Neuronal stem cell (in vitro differentiated cells): ENCODE results near the gene EIPR1.

ENCODE experiments used
- DNase-seq: peaks from one replicate; pipeline ENCODE4 v3.0.0-alpha.2; 2013; ENCODE audit warnings: low spot score
- H2AFZ ChIP-seq: one replicate; pipeline ENCODE4 v1.6.1; 2013; ENCODE audit warnings: mild to moderate bottlenecking, low read length, inconsistent platforms
- H2AK5ac ChIP-seq: 2 replicates; pipeline ENCODE4 v1.6.1; 2013; ENCODE audit warnings: low read depth, mild to moderate bottlenecking, inconsistent platforms, low read length, moderate library complexity, mixed read lengths
- H2BK120ac ChIP-seq: 2 replicates; pipeline ENCODE4 v1.6.1; 2013; ENCODE audit warnings: low read depth, mild to moderate bottlenecking, inconsistent platforms, low read length, moderate library complexity, mixed read lengths
- H2BK12ac ChIP-seq: one replicate; pipeline ENCODE4 v1.6.1; 2013; ENCODE audit warnings: low read length, inconsistent platforms
- H2BK15ac ChIP-seq: 2 replicates; pipeline ENCODE4 v1.6.1; 2013; ENCODE audit warnings: mild to moderate bottlenecking, low read length, inconsistent platforms, mixed read lengths
- H2BK5ac ChIP-seq: one replicate; pipeline ENCODE4 v1.6.1; 2013; ENCODE audit warnings: inconsistent platforms, mild to moderate bottlenecking, low read length, moderate library complexity
- H3K14ac ChIP-seq: one replicate; pipeline ENCODE4 v1.6.1; 2013; ENCODE audit warnings: low read length, inconsistent platforms
- H3K18ac ChIP-seq: 2 replicates; pipeline ENCODE4 v1.6.1; 2013; ENCODE audit warnings: low read length, inconsistent platforms
- H3K23ac ChIP-seq: 2 replicates; pipeline ENCODE4 v1.6.1; 2013; ENCODE audit warnings: low read depth, mild to moderate bottlenecking, mixed read lengths, low read length, inconsistent platforms; ENCODE audit not compliant: poor library complexity
- H3K27ac ChIP-seq: replicated peaks from 3 replicates; pipeline ENCODE4 v1.5.1; 2013; ENCODE audit warnings: low read length, inconsistent platforms
- H3K27me3 ChIP-seq, 3 experiments: 2 replicates each; pipeline ENCODE4 v1.6.1; 2013; ENCODE audit warnings: low read length in 3 of 3, mild to moderate bottlenecking in 2 of 3, inconsistent platforms in 1 of 3, low read depth in 1 of 3, mixed read lengths in 1 of 3, moderate library complexity in 1 of 3; ENCODE audit not compliant: control insufficient read depth in 3 of 3, insufficient read depth in 3 of 3
- H3K36me3 ChIP-seq, 2 donors: replicated peaks in 1 of 2; 2 replicates each; pipeline ENCODE4 v1.6.1; 2013; ENCODE audit warnings: low read length in 2 of 2; ENCODE audit not compliant: control insufficient read depth in 2 of 2, insufficient read depth in 2 of 2
- H3K4ac ChIP-seq: 2 replicates; pipeline ENCODE4 v1.6.1; 2013; ENCODE audit warnings: inconsistent platforms, mild to moderate bottlenecking, low read length, moderate library complexity
- H3K4me1 ChIP-seq, 2 donors: 1 replicate in 1 of 2; 2 replicates in 1 of 2; pipeline ENCODE4 v1.6.1; 2013; ENCODE audit warnings: low read length in 2 of 2, low read depth in 1 of 2; ENCODE audit not compliant: control insufficient read depth in 2 of 2, insufficient read depth in 1 of 2
- H3K4me2 ChIP-seq: one replicate; pipeline ENCODE4 v1.6.1; 2013; ENCODE audit warnings: mild to moderate bottlenecking, low read length, inconsistent platforms; ENCODE audit not compliant: insufficient read depth, poor library complexity, severe bottlenecking
- H3K4me3 ChIP-seq, 2 donors: 2 replicates each; pipeline ENCODE4 v1.5.1; 2013; ENCODE audit warnings: low read length in 2 of 2, mild to moderate bottlenecking in 2 of 2, inconsistent platforms in 1 of 2, moderate library complexity in 1 of 2
- H3K79me1 ChIP-seq: one replicate; pipeline ENCODE4 v1.6.1; 2013; ENCODE audit warnings: low read depth, mild to moderate bottlenecking, inconsistent platforms, low read length, moderate library complexity
- H3K9ac ChIP-seq: one replicate; pipeline ENCODE4 v1.6.1; 2013; ENCODE audit warnings: mild to moderate bottlenecking, low read depth, low read length, inconsistent platforms; ENCODE audit not compliant: poor library complexity
- H3K9me3 ChIP-seq, 2 donors: replicated peaks in 1 of 2; 2 replicates each; pipeline versions ENCODE3 to v1.6.1; 2013; ENCODE audit warnings: low read length in 2 of 2, mild to moderate bottlenecking in 2 of 2, inconsistent platforms in 1 of 2, low read depth in 1 of 2, mixed read lengths in 1 of 2, moderate library complexity in 1 of 2; ENCODE audit not compliant: control insufficient read depth in 2 of 2, insufficient read depth in 1 of 2
- H4K8ac ChIP-seq: one replicate; pipeline ENCODE4 v1.6.1; 2013; ENCODE audit warnings: low read depth, mild to moderate bottlenecking, inconsistent platforms, low read length, moderate library complexity
- H4K91ac ChIP-seq: one replicate; pipeline ENCODE4 v1.6.1; 2013; ENCODE audit warnings: low read length, low read depth, mild to moderate bottlenecking, inconsistent platforms; ENCODE audit not compliant: poor library complexity
- WGBS, 2 donors: extraction: QIAGEN DNeasy Blood & Tissue Kit; methylation state at CpG; one replicate each; pipeline ENCODE4 v1.1.7; 2013; ENCODE audit warnings: missing lambda C conversion rate in 2 of 2, mixed read lengths in 1 of 2; ENCODE audit not compliant: insufficient read length in 2 of 2, insufficient replicate concordance in 1 of 2; ENCODE audit errors: extremely low coverage in 2 of 2; 5-methylcytosine and 5-hydroxymethylcytosine counted together

EIPR1 gene

DNA sequence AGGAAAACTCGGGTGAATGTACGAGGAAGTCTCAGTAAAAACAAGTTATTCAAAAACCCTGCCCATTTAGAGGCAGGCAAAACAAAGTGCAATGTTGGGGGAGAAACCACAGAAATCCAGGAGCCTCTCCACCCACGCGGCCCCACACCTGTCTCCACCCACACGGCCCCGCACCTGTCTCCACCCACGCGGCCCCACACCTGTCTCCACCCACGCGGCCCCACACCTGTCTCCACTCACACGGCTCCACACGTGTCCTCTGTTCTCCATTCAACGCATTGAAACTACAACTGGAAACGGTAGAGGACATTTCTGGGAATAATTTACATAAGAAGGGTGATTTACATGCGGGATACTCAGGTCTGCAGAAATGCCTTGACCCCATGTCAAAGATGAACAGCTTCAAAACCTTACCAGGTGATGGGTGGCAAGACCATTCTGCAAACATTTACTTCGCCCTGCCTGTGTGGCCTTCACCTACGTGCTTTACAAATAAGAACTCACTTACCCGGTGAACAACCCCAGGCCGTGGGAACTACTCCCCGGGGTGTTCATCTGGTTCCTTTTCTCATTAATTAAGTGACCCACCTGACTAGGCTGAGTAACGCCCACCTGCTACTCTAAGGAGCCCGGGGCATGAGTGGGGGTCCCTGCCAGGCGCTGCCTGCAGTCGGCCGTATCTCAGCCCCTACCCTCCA is 100.4 kb downstream of the EIPR1 start:
- H3K4ac ChIP-seq = no peak overlapping the region
- no peak overlapping the region for H3K9ac ChIP-seq
- H3K4me3 ChIP-seq = no peak overlapping the region
- H2BK12ac ChIP-seq = no peak overlapping the region
- H3K79me1 ChIP-seq = no peaks in the 10 kb centered on the region
- H3K27ac ChIP-seq = no peak overlapping the region
- WGBS, 2 donors = no CpG with 5 or more reads among the region's 25 CpGs
- no peak for DNase-seq
- H3K4me2 ChIP-seq = no peak overlapping the region
- no peaks in the 10 kb centered on the region for H3K27me3 ChIP-seq
- peaks cover 4 to 13% of the 10 kb centered on the region in 2 donors for H3K9me3 ChIP-seq
- H2AK5ac ChIP-seq = no peak overlapping the region
- H3K36me3 ChIP-seq = no peaks in the 10 kb centered on the region
- H3K18ac ChIP-seq = no peak overlapping the region
- no peak overlapping the region for H3K14ac ChIP-seq
- no peak overlapping the region for H2BK5ac ChIP-seq
- H3K23ac ChIP-seq = peak overlapping the region; percentile 29
- H2BK120ac ChIP-seq = no peak overlapping the region
- no peak overlapping the region for H2AFZ ChIP-seq
- H4K91ac ChIP-seq = no peak overlapping the region
- no peak overlapping the region for H2BK15ac ChIP-seq
- peaks cover 2 to 3% of the 10 kb centered on the region in 2 donors for H3K4me1 ChIP-seq
- no peak overlapping the region for H4K8ac ChIP-seq

DNA sequence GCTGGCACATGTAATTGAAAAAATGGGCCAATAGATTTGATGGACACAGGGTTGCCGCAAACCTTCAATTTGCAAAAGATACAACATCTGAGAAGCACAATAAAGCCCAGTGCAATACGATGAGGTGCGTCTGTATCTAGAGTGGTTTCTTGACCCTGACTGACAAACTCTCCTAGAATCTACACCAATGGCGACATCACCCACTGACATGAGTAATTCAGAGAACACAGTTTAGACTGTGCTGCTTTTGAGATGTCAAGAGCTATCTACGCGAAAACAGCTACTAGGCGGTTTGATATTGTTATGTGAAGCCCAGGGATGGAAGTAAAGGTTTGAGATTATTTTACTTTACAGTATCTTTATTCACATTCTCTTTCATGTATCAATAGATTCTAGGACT is 104.9 kb downstream of the EIPR1 start:
- Histone ChIP-seq H3K4ac (no peak overlapping the region), H3K36me3 (no peaks in the 10 kb centered on the region), H3K9me3 (peaks cover 12 to 22% of the 10 kb centered on the region in 2 donors), H2BK5ac (no peak overlapping the region), H3K27ac (no peak overlapping the region), H4K8ac (no peak overlapping the region), H3K14ac (no peak overlapping the region), H3K27me3 (peaks cover 0 to 15% (median 0%) of the 10 kb centered on the region in 3 experiments), H3K4me3 (no peak overlapping the region), H4K91ac (no peak overlapping the region), H2BK120ac (no peak overlapping the region), H3K4me1 (no peaks in the 10 kb centered on the region), H3K18ac (no peak overlapping the region), H3K9ac (no peak overlapping the region), H2BK12ac (no peak overlapping the region), H2AFZ (no peak overlapping the region), H3K79me1 (no peaks in the 10 kb centered on the region), H3K4me2 (no peak overlapping the region), H2BK15ac (no peak overlapping the region), H3K23ac (no peak overlapping the region), H2AK5ac (no peak overlapping the region)
- no peak for DNase-seq
- no CpG with 5 or more reads among the region's 7 CpGs for WGBS, 2 donors

DNA sequence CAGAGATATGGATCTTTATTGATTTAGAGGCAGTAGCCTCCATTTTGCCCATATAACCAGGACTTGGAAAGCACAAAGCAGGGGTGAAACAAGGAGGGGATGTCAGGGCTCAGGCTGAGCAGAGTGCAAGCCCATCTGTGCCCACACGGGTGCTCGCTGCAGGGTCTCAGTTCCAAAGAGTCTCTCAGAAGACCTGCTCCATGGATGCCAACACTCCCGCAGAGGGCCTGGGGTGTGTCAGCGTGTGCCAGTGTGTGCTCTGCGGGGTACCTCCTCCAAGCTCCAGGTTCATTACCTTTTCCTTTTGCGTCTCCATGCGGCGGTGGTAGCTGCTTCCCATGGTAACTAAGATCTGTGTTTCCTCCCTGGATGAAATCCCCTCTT is 107.5 kb downstream of the EIPR1 start:
- no peak overlapping the region for H3K4me3 ChIP-seq
- DNase-seq = no peak
- peak overlapping the region; percentile 35 for H2BK15ac ChIP-seq
- H3K18ac ChIP-seq = no peak overlapping the region
- no peak overlapping the region for H2AFZ ChIP-seq
- no peak overlapping the region for H2BK120ac ChIP-seq
- no peaks in the 10 kb centered on the region for H3K79me1 ChIP-seq
- no peak overlapping the region for H3K4ac ChIP-seq
- H3K36me3 ChIP-seq = no peaks in the 10 kb centered on the region
- no peak overlapping the region for H3K23ac ChIP-seq
- H3K27me3 ChIP-seq = peaks cover 0 to 32% (median 0%) of the 10 kb centered on the region in 3 experiments
- no peak overlapping the region for H3K14ac ChIP-seq
- no peak overlapping the region for H3K27ac ChIP-seq
- WGBS, 2 donors = no CpG with 5 or more reads among the region's 8 CpGs
- peaks cover 18% of the 10 kb centered on the region in 2 donors for H3K4me1 ChIP-seq
- no peak overlapping the region for H2AK5ac ChIP-seq
- peaks cover 15 to 21% of the 10 kb centered on the region in 2 donors for H3K9me3 ChIP-seq
- no peak overlapping the region for H2BK5ac ChIP-seq
- no peak overlapping the region for H4K91ac ChIP-seq
- H3K4me2 ChIP-seq = no peak overlapping the region
- no peak overlapping the region for H3K9ac ChIP-seq
- H4K8ac ChIP-seq = no peak overlapping the region
- H2BK12ac ChIP-seq = no peak overlapping the region

GRCh38 chr2:3269425-3270094 is 108.1 kb downstream of the EIPR1 start:
- peaks cover 15 to 16% of the 10 kb centered on the region in 2 donors for H3K9me3 ChIP-seq
- no peak overlapping the region for H2BK12ac ChIP-seq
- no peak overlapping the region for H2AFZ ChIP-seq
- no peak overlapping the region for H2BK120ac ChIP-seq
- H3K79me1 ChIP-seq = no peaks in the 10 kb centered on the region
- no peaks in the 10 kb centered on the region for H3K36me3 ChIP-seq
- H3K4me1 ChIP-seq = peaks cover 19 to 20% of the 10 kb centered on the region in 2 donors
- peak overlapping the region in 1 of 2 donors; percentile 66 for H3K4me3 ChIP-seq
- H3K23ac ChIP-seq = no peak overlapping the region
- H3K4me2 ChIP-seq = no peak overlapping the region
- H2BK15ac ChIP-seq = no peak overlapping the region
- no peak overlapping the region for H4K8ac ChIP-seq
- no peak overlapping the region for H3K4ac ChIP-seq
- H3K14ac ChIP-seq = no peak overlapping the region
- no peak overlapping the region for H4K91ac ChIP-seq
- no peak overlapping the region for H3K9ac ChIP-seq
- no peak for DNase-seq
- H3K18ac ChIP-seq = no peak overlapping the region
- no peak overlapping the region for H2AK5ac ChIP-seq
- H2BK5ac ChIP-seq = no peak overlapping the region
- 100% methylated on average over 2 to 11 of the region's 22 CpGs for WGBS, 2 donors
- peaks cover 0 to 34% (median 0%) of the 10 kb centered on the region in 3 experiments for H3K27me3 ChIP-seq
- H3K27ac ChIP-seq = no peak overlapping the region
